SK-MEL-5 (cell line): ENCODE results near the gene DISC1. TPM values are rescaled to one million over a fixed set of nuclear protein-coding genes. Genes with fewer than 3 reads are reported as not detected.
A peak's percentile ranks its signal among the peaks of the same experiment; 100 is the strongest.
"Not testable (repeated sequence)": the region's sequence is repeated elsewhere in the genome, so short reads cannot be mapped to it uniquely, and the experiment has no call there.

Experiments used
- DNase-seq: peaks from one replicate; pipeline ENCODE4 v3.0.0-alpha.2; 2016; ENCODE audit warnings: low read depth, low spot score
- in situ Hi-C: cut with HindIII; loops from 2 replicates; pipeline ENCODE4 v1.10.0; 2016; ENCODE audit warnings: low sequenced_read_pairs, high pct_unique_total_duplicates, low pct_unique_long_range_greater_than_20kb
- total RNA-seq: library from RNA; depleted of rRNA; stranded (reverse); fragments of >200 nt; shearing (Covaris generic); gene quantifications from 2 replicates; pipeline ENCODE4 v1.2.3, GENCODE V29; 2014

The DISC1 gene
- total RNA-seq, 1 experiment from 2014 or later, result 5.4 TPM

DNA sequence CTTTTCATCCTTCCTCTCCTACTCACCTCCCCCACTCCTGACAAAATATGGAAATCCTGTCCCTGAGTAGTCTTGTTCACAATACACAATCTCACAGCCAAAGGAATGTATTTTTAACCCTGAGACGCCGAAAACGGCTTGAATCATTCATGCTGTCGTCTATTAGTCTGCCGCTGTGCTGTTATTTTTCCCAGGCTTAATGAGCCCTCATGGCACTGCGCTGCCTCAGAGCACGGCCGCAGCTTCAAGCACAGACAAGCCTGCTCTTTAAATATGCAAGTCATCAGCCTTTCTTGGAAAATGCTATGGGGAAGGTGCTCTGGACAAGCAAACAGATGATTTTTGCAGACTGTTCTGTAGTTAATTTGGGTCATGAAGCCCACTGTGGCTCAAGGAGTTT is 302.7 kb downstream of the DISC1 start:
- in situ Hi-C loops, result no loop called here

DNA sequence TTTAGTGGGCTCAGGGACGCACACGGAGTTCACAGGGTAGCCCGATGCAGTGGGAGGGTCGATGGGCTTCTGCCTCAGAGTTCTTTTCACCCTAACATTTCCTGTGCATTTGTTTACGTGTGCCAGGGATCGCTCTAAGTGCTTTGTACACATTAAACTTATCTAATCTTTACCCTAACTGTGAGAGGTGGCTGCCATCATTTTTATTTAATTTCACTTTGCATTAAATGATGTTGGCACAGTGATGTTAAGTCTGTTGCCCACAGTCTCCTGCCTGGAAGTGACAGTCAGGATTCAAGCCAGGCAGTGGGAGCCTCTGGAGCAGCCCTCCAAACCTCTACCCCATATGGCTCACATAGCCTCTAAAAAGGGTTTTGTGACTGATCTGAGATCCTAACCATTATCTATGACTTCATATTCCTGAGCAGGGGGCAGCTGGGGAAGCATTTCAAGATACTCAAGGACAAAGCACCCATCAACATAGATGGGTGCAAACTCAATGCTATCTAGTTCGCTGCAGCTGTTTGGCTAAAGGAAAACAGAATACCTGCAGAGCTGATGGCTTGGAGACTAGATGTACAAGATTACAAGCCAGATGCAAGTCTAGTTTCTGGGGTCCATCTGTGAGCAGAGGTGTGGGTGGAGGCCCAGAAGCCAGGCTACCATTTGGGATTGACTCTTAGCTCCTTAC is 303.8 kb downstream of the DISC1 start:
- DNase-seq, result no peak
- in situ Hi-C loops, result no loop called here

More for the DNA sequence above, 302.7 kb downstream of the DISC1 start:
- no peak for DNase-seq

DNA sequence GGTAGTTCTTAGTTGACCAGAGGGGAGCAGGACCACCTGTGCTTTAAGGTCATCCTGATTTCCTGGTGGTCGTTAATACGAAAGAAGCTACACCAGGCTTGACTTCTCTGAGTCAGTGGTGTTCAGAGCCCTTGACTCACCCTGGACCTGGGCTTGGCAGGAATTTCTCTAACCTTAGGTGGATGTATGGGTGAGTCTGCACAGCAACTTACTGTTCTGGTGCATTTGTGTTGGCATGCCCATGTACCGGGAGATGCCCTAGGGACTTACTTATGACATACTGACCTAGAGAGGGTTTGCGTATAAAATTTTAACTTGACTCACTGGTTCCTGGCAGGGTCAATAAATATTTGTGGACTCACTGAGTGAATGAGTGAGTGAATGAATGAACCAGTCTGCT is 304.6 kb downstream of the DISC1 start:
- in situ Hi-C loops, result no loop called here
- no peak for DNase-seq

DNA sequence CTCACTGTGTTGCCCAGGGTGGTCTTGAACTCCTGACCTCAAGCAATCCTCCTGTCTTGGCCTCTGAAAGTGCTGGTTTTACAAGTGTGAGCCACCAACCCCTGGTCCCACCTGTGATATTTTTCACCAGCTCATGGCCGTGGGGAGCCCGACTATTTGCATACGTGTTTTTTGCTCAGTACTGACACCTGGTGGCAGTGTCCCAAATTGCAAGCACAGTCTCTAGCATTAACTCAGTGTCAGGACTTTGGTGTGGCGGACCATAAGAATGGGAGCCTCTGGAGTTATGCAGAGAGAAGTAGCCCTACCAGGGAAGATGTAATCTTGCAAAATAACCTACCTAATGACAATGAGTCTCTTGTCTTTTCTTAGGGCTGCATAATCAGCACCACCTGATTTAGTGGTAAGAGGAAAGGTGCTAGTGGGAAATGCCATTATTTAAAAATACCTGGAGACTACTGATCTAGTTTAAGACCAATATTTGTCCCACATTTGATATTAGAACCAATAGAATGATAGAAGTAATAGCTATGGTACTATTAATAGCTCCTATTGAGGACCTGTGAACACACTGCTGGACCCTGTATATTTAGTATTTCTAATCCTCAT is 305.4 kb downstream of the DISC1 start:
- DNase-seq, result peak; percentile 53
- in situ Hi-C loops, result no loop called here

GRCh38 chr1:231933711-231934626 is 307.4 kb downstream of the DISC1 start:
- no peak for DNase-seq
- in situ Hi-C loops, result no loop called here

- in situ Hi-C loops, result no loop called here
- DNase-seq, result peak; percentile 10
Observed at GRCh38 chr1:231934797-231935196, 308.2 kb downstream of the DISC1 start.

DNA sequence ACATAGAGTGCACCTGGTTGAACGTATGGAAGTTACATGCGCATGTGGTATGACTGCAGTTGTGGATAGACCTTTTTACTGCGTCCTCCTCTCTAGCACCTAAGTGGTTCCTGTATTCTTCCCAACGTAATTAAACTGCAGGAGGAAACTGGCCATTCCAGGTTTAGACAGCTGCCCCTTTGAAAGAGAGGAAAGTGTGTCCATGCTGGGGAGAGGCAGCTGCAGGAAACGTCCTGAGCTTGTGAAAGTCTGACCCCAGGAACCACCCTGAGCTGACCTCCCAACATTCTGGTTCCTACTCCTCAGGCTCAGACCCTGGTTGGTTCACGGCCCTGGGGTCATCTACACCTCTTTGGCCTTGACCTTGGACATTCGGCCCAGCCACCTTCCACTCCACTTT is 309.3 kb downstream of the DISC1 start:
- in situ Hi-C loops, result no loop called here
- DNase-seq, result no peak

DNA sequence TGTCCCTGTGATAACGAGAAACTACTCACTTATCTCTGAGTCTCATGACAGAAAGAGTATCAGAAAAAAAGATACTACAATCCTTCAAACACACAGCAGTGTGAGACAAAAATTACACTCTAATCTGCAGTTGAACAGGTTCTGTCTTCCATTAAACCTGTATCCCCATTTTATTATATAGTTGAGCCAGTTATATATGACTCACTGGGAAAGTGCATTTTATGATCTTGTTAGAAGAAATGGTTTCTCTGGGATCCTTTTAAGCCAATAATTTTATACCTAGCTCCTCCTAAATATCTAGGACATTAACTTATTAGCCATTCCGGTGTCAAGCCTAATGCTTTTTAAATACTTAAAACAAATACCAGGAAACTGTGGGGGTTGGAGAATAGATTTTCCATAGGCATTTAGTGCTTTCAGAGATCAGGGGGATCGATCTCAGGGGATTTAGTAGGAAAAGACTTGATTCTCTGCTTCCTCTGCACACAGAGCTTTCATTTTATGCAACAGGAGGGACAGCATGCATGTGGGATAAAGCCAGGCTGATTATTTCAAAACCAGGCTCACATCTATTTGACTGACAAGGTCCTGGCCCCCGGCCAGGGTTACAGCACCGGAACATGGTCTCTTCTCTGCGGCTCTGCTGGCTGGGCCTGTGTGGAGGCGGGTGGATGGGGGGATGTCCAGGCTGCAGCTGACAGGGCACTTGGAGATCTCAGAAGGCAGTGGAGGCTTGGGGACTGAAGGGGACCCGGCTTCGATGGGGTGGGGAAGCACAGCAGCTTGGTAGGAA is 310.6 kb downstream of the DISC1 start:
- in situ Hi-C loops, result no loop called here
- DNase-seq, result no peak

GRCh38 chr1:231938211-231938610 is 311.6 kb downstream of the DISC1 start:
- in situ Hi-C loops, result no loop called here
- no peak for DNase-seq

DNA sequence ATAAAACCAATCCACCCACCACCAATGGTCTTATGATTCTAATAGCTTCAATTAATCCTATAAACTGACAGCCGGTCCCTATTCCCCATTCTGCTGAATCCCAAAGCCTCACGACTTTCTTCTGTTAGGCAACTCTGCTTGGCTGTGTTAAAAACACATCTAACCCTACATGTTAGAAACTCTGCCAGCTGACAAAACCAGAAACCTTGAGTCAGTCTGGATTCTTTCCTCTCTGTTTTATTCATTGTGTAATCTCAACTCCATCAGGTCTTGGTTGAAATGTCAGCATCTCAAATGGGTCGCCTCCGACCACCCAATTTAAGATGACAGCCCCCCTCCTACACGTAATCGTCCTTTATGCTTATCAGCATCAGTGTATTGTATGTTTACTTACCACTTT is 312.1 kb downstream of the DISC1 start:
- in situ Hi-C loops, result no loop called here
- no peak for DNase-seq

DNA sequence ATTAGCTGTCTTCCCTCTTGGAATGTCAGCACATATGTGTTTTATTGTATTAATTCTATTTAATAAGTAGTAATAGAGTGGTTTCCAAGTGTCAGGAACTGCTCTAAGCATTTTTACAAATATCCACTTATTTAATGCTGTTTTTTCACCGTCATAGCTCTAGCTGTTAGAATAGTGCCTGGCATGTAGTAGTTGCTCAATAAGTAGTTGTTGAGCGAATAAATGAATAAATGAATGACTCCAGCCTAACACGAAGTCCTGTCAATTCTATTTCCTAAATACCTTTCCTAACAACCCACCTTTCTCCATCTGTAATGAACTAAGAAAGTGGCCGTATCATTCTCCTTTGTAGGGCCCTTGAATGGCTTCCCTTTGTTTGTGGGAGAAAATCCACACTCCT is 312.5 kb downstream of the DISC1 start:
- in situ Hi-C loops, result no loop called here
- no peak for DNase-seq

DNA sequence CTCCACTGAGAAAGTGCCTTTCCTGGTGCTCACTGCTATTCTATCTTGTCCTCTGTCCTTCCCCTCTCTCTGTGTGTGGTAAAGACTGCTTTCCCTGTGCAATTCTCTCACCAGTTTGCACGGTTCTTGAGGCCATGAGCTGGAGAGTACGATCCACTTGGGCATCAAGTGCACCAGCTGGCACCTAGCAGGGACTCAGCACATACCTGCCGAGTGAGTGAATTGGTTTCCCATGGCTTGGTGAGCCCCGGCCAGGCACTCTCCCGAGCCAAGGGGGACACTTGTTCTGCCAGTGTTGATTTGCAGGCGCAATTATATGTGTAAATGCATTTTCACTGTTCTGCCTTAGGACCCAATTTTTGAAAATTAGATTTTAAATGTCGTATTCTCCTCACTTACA is 313.5 kb downstream of the DISC1 start:
- no peak for DNase-seq
- in situ Hi-C loops, result no loop called here

DNA sequence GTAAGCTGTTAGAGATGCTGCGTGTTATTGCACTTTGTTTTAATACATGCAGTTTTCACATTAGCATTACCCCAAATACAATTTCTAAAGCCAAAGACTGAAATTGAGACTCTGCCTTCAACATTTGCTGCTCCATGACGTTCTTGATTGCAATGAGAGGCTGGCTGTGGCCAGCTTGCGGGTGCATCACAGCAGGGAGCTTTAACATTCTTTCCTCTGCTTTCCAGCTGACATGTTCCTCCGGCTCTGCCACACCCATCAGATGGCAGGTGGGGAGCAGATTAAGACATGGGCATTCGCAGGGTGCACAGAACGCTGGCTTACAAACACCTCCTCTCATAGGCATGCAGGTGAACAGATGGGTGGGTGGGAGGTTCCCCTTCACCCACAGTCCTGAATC is 314.1 kb downstream of the DISC1 start:
- in situ Hi-C loops, result no loop called here
- DNase-seq, result no peak

DNA sequence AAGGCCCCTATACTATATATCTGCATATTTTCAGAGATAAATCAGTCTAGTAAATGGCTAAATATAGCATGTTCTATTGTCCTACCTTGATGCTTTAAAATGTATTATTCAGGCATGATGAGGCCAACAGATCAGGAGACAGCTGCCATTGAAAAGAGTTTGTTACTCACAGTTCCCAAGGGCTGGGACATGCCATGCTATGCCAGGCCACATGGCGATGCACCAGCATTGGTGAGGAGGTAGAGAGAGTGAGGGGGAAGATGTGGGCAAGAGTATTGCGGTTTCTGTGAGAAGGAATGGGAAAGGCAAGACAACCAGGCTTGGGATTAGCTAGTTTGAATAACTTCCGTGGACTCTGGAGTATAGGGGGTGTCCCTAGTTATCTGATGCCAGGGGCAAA is 316.5 kb downstream of the DISC1 start:
- DNase-seq, result no peak
- in situ Hi-C loops, result no loop called here

- DNase-seq, in situ Hi-C loops: not testable (repeated sequence)
Observed at GRCh38 chr1:231948102-231948501, 321.5 kb downstream of the DISC1 start.

DNA sequence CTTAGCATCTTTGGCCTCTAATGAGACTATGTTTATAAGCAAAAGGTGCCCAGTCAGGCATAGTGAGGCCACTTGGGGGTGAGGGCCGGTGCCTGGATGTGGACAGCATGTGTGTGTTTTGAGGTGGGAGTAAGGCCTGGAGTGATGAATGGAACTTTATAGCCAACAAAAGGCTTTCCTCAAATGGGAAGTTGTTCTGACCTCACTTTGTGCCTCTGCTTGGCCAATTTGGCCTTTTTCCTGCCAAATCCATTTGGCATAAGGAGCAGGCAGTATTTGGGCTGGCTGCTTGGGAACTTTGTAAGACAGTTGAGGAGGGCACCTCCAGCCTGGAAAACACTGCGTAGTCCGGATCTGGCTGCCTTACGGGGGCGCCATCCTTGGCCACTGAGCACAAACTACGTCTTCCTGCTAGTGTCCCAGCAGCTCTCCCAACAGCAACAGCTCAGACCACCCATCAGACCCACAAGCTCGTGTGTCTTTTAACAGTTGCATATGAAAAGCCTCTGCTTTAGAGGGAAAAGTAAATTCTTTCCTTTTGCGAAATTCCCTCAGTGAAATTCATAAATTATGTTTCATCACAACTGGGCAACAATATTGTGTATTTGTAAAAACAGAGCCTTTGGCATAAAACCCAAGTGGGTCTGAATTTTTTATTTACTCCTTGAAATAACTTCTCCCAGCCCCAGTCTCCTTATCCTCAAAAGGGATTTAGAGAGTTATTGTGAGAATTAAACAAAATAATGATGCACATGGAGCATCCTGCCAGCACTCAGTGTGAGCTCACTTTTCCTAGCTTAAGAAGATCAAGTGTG is 322.9 kb downstream of the DISC1 start:
- DNase-seq, result no peak
- in situ Hi-C loops, result no loop called here
